ENCODE data around the gene ELANE.

Gene ELANE

DNA sequence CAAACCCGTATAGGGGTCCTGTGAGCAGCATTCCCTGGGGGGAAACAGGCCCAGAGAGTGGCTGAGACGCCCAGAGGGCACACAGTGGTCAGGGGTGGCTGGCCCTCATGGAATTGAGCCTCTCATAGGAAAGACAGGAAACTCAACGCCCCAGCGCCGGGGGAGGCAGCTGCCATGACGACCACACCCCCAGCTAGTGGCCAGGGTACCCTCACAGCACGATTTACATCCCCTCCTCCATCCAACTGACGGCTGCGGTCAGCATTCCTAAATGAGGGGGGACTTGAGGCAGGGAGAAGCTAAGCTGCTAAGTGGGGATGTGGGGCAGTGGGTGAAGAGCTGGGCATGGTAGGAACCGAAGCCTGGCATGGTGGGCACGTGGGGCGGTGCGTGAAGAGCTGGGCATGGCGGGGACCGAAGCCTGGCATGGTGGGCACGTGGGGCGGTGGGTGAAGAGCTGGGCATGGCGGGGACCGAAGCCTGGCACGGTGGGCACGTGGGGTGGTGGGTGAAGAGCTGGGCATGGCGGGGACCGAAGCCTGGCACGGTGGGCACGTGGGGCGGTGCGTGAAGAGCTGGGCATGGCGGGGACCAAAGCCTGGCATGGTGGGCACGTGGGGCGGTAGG is 30.9 kb downstream of the ELANE start:
- no peaks in the 10 kb centered on the region for H3K9me3 ChIP-seq
- H3K4me3 ChIP-seq: no peak overlapping the region
- H3K4me1 ChIP-seq: no peaks in the 10 kb centered on the region
- peaks cover 57 to 99% (median 91%) of the 10 kb centered on the region in 3 donors for H3K36me3 ChIP-seq
- TF ChIP-seq, protein P1, sequence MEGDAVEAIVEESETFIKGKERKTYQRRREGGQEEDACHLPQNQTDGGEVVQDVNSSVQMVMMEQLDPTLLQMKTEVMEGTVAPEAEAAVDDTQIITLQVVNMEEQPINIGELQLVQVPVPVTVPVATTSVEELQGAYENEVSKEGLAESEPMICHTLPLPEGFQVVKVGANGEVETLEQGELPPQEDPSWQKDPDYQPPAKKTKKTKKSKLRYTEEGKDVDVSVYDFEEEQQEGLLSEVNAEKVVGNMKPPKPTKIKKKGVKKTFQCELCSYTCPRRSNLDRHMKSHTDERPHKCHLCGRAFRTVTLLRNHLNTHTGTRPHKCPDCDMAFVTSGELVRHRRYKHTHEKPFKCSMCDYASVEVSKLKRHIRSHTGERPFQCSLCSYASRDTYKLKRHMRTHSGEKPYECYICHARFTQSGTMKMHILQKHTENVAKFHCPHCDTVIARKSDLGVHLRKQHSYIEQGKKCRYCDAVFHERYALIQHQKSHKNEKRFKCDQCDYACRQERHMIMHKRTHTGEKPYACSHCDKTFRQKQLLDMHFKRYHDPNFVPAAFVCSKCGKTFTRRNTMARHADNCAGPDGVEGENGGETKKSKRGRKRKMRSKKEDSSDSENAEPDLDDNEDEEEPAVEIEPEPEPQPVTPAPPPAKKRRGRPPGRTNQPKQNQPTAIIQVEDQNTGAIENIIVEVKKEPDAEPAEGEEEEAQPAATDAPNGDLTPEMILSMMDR (IDR thresholded peaks at IDR 0.05): no peak
- intact Hi-C loops (cut with DNase I; ENCODE audit: low total_unique reads): no loop called here
- H3K27me3 ChIP-seq: no peaks in the 10 kb centered on the region
- no peak for DNase-seq
- no peak overlapping the region for H3K27ac ChIP-seq

DNA sequence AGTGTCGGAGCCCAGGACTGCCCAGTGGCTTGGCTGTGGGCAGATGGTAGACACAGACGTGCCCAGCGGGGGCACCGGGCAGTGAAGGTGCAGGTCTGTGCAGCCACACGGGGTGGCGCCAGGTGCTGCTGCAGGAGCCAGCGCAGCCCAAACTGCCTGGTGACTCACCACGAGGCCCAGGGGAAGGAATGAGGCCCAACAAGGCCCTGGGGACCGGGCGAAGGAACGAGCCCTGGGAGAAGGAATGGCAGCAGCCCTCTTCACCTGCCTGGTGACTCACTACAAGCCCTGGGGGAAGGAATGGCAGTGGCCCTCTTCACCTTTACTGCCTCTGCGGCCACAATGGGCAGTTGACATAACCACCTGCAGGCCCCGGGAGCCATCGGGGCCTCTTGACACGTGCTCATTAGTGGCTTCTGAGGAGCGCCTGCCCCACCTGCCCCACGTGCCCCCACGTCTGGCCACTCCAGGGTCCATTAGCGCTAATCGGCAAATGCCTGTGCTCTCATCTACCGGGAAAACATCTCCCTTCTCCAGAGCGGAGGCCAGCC is 31.6 kb downstream of the ELANE start:
- Histone ChIP-seq H3K36me3 (peaks cover 59 to 100% (median 95%) of the 10 kb centered on the region in 3 donors), H3K9me3 (no peaks in the 10 kb centered on the region), H3K4me1 (no peaks in the 10 kb centered on the region), H3K27ac (no peak overlapping the region), H3K27me3 (no peaks in the 10 kb centered on the region), H3K4me3 (no peak overlapping the region)
- DNase-seq: no peak
- intact Hi-C loops (cut with DNase I; ENCODE audit: low total_unique reads): no loop called here
- TF ChIP-seq, protein P1 (IDR thresholded peaks at IDR 0.05): no peak

DNA sequence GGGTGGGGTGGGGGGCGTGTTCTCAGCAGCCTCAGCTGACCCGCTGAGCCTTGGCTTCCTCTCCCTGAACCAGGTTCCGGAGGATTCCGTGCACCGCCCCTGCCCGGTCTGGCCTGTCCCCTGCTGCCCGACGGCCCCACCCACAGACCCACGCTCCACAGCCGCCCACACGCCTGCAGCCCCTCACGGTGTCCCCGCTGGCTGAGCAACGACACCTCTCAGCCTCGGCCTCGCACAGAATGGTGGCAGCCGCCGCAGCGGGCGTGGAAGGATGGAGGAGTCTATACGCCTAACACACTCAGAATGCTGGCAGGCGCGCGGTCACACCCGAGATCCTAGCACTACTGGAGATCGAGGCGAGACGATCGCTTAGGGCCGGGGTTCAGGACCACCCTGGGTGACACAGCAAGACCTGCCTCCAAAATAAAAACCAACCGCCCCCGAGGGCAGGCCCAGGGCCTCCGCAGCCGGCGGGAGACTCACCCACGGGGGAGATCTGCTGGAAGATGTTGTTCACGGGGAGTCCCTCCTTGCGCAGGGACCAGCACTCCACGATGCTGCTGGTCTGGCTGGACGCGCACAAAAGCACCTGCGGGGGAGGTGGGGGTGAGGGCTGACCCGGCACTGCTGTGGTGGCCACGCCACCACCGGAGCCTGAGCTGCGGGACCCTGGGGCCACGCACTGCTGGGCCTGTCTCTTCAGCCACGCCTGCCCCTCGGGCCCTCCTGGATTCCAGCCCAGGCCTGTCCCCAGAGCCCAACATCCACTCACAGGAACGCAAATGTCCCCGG is 32.5 kb downstream of the ELANE start:
- DNase-seq: no peak
- TF ChIP-seq, protein P1 (IDR thresholded peaks at IDR 0.05): no peak
- Histone ChIP-seq H3K27me3 (no peaks in the 10 kb centered on the region), H3K27ac (no peak overlapping the region), H3K36me3 (peaks cover 59 to 100% (median 95%) of the 10 kb centered on the region in 3 donors), H3K9me3 (no peaks in the 10 kb centered on the region), H3K4me3 (no peak overlapping the region), H3K4me1 (no peaks in the 10 kb centered on the region)
- intact Hi-C loops (cut with DNase I; ENCODE audit: low total_unique reads): no loop called here

DNA sequence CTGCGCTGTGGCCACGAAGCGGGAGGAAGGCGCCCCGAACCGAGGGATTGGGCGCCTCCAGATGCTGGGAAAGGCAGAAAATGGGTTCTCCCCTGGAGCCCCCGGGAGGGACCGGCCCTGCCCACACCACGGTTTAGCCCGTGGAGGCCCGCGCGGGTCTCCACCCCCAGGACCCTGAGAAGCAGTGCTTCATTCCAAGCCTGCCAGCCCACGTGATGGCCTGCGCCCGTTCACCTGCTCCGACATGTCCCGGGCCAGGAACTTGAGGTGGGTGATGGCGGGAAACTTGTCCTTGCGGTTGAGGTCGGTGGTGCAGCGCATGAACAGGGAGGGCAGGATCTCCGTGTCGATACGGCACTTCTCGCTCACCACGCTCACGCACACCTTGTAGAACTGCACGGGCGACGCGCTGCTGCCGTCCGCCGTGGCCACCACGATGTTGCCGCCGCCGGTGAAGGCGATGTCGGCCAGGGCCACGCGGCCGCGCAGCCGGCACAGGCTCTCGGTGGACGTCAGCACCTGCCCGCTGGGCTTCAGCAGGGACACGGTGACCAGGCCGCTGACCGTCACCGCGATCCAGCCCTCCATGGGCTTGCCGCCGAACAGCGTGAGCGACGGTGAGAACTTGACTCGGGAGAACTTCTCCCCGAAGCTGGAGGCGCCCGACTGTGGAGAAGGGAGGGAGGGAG is 33.6 kb downstream of the ELANE start:
- peaks cover 0 to 1% (median 0%) of the 10 kb centered on the region in 4 donors for H3K4me1 ChIP-seq
- no peak overlapping the region for H3K4me3 ChIP-seq
- no peak for DNase-seq
- no peak overlapping the region for H3K27ac ChIP-seq
- intact Hi-C loops (cut with DNase I; ENCODE audit: low total_unique reads): no loop called here
- H3K27me3 ChIP-seq: no peaks in the 10 kb centered on the region
- H3K36me3 ChIP-seq: peaks cover 49 to 100% (median 90%) of the 10 kb centered on the region in 3 donors
- TF ChIP-seq, protein P1 (IDR thresholded peaks at IDR 0.05): no peak
- no peaks in the 10 kb centered on the region for H3K9me3 ChIP-seq

DNA sequence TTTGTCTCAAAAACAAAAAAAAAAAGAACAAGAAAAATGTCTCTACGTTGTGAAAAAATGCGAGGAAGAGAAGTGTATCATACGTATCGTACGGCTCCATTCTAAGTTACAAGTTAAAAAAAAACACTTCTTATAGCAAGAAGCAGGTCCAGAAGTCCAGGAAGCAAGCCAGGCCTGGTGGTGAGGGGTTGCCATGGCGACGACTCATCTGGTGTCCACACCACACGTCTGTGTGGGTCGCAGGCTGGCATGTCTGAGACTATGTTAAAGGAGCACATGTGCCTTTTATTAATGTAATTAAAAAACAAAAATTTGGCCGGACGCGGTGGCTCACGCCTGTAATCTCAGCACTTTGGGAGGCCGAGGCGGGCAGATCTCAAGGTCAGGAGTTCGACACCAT is 35.0 kb downstream of the ELANE start:
- intact Hi-C loops (cut with DNase I; ENCODE audit: low total_unique reads): no loop called here
- Histone ChIP-seq H3K27me3 (no peaks in the 10 kb centered on the region), H3K4me1 (peaks cover 0 to 14% (median 5%) of the 10 kb centered on the region in 4 donors), H3K4me3 (no peak overlapping the region), H3K27ac (no peak overlapping the region), H3K9me3 (no peaks in the 10 kb centered on the region), H3K36me3 (peaks cover 35 to 91% (median 78%) of the 10 kb centered on the region in 3 donors)
- DNase-seq: no peak
- TF ChIP-seq, protein P1 (IDR thresholded peaks at IDR 0.05): no peak

Measured in tibial artery (tissue), 4 donors.